ENCODE measurements around the gene FLAD1.

GRCh38 chr1:154990276-154990675 lies 7.1 kb downstream of the FLAD1 start:
- TF ChIP-seq CTCF (conservative IDR thresholded peaks at IDR 0.05; ENCODE audit: low read depth, low read length) (no peak), EZH2 (IDR thresholded peaks at IDR 0.05; ENCODE audit: borderline replicate concordance, low read depth, low read length, poor library complexity, severe bottlenecking) (no peak)
